ENCODE results near the gene TNPO3.

The TNPO3 gene

DNA sequence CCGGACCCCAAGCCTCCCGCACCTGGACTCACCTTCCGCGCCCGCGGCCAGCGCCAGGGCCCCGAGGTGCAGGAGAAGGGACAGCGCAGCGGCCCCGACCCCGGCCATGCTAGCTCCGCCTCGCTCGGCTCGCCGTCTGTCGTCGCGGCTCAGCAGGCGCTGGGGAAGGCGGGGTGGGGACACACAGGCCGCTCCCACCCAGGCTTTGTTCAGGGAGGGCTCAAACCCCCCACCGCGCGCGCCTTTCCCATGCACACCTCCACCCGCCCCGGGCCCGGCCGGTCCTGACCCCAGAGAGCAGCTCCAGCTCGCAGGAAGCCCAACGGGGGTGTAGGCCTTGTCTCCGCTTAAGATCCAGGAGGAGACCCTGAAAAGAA, 144.4 kb downstream of the TNPO3 start, which contains the start of gene KCP:
Gene KCP, minus strand, starts transcription at position 141 of the 377 bp plus-strand sequence. Its CDS starts 33 bp downstream, at position 108.
- Mint-ChIP-seq H3K4me3 (no peak within 1 kb of the TSS), H3K36me3 (no peaks in the 10 kb centered on the region), H3K4me1 (peaks cover 20% of the 10 kb centered on the region), H3K27ac (no peak within 1 kb of the TSS), H3K9me3 (no peaks in the 10 kb centered on the region)
- no peak for DNase-seq (ENCODE audit: low spot score in 2 of 2)
- ATAC-seq: no peak

DNA sequence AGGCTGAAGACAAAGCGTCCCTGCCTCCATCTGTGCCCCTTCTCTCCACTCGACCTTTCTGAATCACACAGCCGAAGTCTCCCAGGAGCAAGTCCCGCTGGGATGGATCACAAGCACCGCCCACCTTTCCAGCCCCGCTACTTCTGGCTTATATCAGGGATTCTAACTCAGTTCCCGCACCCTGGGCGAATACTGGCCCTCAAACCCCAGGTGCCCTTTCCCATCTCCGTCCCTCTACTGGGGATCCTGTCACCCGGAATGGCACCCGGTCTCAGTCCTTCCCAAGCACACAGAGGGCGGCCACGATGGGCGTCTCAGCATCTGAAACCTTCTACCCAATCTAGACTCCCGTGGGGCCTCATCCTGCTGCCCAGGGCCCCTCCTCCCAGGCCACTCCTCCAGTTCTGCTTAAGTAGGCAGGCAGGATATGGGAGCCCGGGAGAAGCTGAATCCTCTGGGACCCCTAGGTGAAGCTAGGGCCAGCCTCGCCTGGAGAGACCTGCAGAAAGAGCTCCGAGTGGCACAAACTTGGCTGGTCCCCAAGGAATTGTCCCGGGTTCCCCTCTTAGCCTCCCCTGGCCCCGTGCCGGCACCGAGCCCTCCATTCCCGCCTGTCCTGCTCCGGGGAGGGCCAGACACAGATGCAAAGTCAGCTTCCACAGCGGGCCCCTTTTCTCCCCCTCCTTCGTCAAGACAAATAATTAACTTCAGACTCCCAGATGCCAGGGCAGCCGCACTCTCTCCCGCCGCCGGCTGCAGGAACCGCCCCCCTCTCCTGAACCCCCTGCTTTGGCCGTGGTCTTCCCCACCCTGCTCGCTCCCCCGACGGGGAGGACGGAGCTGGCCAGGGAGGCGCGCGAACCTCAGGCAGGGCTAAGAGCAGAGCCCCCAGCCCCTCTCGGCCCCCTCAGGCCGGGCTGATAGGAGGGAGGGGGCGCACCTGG, 145.0 kb downstream of the TNPO3 start:
- Mint-ChIP-seq H3K9me3 (no peaks in the 10 kb centered on the region), H3K4me1 (peaks cover 21% of the 10 kb centered on the region), H3K4me3 (no peak overlapping the region), H3K36me3 (no peaks in the 10 kb centered on the region), H3K27ac (no peak overlapping the region)
- DNase-seq (ENCODE audit: low spot score in 2 of 2) (no peak), ATAC-seq (no peak)

DNA sequence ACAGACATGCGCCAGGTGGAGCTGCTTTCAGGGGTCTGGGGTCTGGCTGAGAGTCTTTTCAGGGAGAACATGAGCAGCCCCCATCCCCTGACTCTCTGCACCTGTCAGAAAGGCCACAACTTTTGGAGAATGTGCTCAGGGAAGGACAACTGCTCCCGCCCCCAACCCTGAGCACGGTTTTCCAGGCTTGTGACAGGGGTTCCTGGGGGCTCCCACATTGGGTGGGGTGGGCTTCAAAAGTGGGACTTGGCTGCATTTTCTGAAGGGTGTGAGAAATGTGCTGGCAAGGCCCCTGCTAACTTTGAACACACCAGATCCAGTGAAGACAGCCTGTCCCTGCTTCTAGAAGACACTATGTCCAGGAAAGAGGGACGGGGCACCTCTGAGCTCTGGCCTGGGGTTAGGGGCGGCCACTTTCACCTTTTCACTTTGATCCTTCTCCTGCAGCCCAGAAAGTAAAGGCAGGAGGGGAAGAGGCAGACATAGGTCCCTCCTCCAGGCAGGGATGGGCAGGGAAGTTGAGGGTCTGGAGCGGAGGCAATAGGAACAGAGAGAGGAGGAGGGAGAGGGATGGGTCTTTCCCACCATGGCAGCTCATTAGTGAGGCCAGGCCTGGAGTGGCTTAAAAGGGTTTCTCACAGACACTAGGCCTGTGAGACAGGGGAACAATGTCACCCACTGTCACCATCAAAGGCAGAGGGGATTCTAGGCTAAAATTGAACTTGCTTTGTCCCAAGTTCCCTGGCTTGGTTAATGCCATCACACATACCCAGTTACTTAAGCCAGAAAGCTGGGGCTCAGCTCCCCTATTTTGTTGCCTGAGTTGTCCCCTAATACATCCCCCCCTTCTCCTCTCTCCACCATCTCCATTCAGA, 145.9 kb downstream of the TNPO3 start:
- DNase-seq (ENCODE audit: low spot score in 2 of 2) (no peak), ATAC-seq (no peak)
- Mint-ChIP-seq H3K9me3 (no peaks in the 10 kb centered on the region), H3K4me3 (no peak overlapping the region), H3K36me3 (no peaks in the 10 kb centered on the region), H3K27ac (no peak overlapping the region), H3K4me1 (peaks cover 22% of the 10 kb centered on the region)

DNA sequence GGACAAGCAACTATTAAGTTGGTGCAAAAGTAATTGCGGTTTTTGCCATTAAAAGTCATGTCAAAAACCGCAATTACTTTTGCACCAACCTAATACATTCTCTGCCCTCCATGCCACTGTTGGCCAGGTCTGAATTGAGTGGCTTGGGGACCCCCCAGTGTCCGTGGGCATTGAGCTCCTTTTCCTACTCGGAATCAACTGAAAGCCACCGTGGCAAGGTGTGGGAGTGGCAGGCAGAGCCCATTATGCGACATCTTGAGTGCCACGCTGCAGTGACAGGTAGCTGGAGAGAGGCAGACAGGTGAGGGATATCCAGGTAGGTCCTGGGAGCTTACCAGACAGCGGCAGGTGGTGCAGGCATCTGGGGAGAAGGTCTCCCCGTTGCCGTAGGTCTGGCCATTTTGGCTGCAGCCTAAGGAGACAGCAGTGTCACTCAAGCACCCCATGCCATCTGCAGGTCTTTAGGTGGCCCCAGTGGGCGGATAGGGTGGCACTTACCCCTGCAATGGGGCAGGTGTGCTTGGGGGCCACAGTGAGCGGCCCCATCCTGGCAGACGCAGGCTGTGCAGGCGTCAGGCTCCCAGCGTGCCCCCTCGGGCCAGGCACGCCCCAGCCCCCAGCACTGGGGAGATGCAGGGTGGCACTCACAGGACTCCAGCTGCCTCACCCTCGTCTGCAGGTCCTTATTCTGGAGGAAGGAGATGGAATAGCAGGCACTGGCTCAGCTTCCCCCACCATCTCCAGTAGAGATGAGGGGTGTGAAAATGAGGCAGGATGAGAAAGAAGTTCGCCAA, 147.9 kb downstream of the TNPO3 start:
- ATAC-seq: no peak
- Mint-ChIP-seq H3K9me3 (no peaks in the 10 kb centered on the region), H3K4me1 (peaks cover 21% of the 10 kb centered on the region), H3K4me3 (no peak overlapping the region), H3K27ac (peak overlapping the region; percentile 4), H3K36me3 (no peaks in the 10 kb centered on the region)
- no peak for DNase-seq (ENCODE audit: low spot score in 2 of 2)

DNA sequence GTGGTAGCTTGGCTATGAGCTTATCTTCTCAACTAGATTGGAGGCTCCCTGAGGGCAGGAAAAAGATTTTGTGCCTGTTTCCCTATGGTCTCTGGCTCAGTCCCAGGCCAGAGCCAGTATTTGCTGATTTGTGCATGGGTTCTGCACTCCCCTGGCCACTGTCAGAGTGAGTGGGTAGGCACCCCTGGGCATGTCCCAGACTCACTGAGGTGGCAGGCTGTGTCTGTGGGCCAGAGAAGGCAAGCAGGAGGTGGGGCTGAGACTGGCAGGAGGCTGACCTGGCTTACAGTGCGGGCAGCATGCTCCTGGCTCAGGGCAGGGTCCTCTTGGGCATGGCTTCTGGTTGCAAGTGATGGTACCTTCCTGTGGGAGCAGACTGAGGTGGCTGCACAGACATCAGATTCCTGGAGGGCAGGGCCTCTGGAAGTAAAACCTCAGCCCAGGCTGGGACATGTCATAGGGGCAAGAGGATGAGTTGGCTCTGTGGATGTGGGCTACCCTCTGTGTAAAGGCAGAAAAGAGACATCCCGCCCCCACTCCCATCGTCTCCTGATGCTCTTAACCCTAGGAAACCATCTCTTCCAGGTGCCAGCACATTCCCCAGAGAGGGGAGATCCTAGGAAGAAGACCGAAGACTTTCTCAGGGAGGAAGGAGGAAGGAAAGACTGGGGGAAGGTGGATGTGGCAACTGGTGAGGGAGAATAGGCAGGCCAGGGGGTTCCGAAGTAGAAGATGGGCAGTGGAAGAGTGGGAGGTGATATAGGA, 148.7 kb downstream of the TNPO3 start:
- DNase-seq (ENCODE audit: low spot score in 2 of 2) (no peak), ATAC-seq (no peak)
- peaks cover 21% of the 10 kb centered on the region for H3K4me1 Mint-ChIP-seq
- H3K4me3 Mint-ChIP-seq: no peak overlapping the region
- H3K27ac Mint-ChIP-seq: peak overlapping the region; percentile 4
- H3K36me3 Mint-ChIP-seq: no peaks in the 10 kb centered on the region
- no peaks in the 10 kb centered on the region for H3K9me3 Mint-ChIP-seq

DNA sequence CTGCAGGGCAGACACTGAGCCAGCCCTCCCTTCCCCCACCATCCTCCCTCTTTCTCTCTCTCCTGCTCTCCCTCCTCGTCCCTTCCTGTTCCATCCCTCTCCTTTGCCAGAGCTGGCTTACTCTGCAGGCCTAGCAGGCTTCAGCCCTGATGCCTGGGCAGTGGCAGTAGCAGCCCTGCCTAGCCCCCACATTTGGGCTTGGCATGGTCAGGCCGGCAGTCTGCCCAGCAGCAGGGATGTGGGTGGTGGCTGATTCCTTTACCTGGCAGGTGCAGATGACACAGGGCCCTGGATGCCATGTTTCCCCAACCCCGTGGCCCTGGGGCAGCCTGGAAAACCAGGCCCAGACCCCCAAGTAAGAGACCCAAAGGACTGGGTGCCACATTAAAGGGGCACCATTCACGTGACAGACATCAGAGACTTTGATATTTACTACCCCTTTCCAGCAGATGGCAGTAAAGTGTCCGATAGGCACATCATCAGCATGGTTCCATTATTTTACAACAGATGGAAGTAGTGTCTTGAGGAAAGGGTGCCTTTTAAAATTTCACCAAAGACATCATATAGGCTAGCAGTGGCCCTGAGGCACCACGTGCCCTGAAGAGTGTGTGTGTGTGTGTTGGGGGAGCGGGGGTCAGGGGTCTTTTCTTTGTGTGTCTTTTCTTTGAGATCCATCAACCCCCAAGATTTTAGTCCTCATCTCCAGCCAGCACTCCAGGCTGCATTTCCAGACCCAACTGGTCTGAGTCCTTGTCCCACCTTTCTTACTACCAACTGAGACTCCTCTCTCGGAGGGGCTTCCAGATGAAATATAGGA, 150.3 kb downstream of the TNPO3 start:
- Mint-ChIP-seq H3K36me3 (no peaks in the 10 kb centered on the region), H3K4me1 (peaks cover 15% of the 10 kb centered on the region), H3K9me3 (no peaks in the 10 kb centered on the region), H3K27ac (no peak overlapping the region), H3K4me3 (no peak overlapping the region)
- ATAC-seq (peak; percentile 67), DNase-seq (ENCODE audit: low spot score in 2 of 2) (no peak)
